ENCODE data around the gene RSL1D1. TPM values are rescaled to one million over a fixed set of nuclear protein-coding genes. Genes with fewer than 3 reads are reported as not detected.
A peak's percentile ranks its signal among the peaks of the same experiment; 100 is the strongest.

The RSL1D1 gene
- total and polyA plus RNA-seq, 9 of the 15 experiments (the other 6 are each of a cell fraction or from before 2014, with no cell fraction given), result 259 to 753 (median 373) TPM

GRCh38 chr16:11819798-11820197, 31.5 kb downstream of the RSL1D1 start (continued):
- TF ChIP-seq ZHX1 (conservative IDR thresholded peaks at IDR 0.05; ENCODE audit: low read length), result no peak
- TF ChIP-seq ATF3 (IDR thresholded peaks at IDR 0.05), result peak; percentile 61; the same call in 1 of the 2 replicates
- no peak for TF ChIP-seq ATF3 (CRISPR knock-in tag; conservative IDR thresholded peaks at IDR 0.05)
- peak; percentile 66; the same call in 1 of the 2 replicates for TF ChIP-seq SMARCE1 (IDR thresholded peaks at IDR 0.05)
- no peak for TF ChIP-seq BRF1 (IDR thresholded peaks at IDR 0.05; ENCODE audit: borderline replicate concordance, extremely low read depth, insufficient read length)
- no peak for TF ChIP-seq ZBTB5 (IDR thresholded peaks at IDR 0.05)
- TF ChIP-seq ELK1 (CRISPR knock-in tag; IDR thresholded peaks at IDR 0.05), result no peak
- no peak for TF ChIP-seq TARDBP (IDR thresholded peaks at IDR 0.05)
- no peak for TF ChIP-seq RUNX1 (IDR thresholded peaks at IDR 0.05; ENCODE audit: low read depth)
- TF ChIP-seq SMARCA4 (IDR thresholded peaks at IDR 0.05), result peak; percentile 70; the same call in 1 of the 2 replicates
- TF ChIP-seq ZNF586 (CRISPR knock-in tag; conservative IDR thresholded peaks at IDR 0.05), result no peak
- TF ChIP-seq CHD4 (IDR thresholded peaks at IDR 0.05; ENCODE audit: insufficient read depth, insufficient replicate concordance, low read depth, low read length, poor library complexity, severe bottlenecking), result no peak
- no peak for TF ChIP-seq HIVEP1 (CRISPR knock-in tag; IDR thresholded peaks at IDR 0.05)
- no peak for TF ChIP-seq RAD51 (IDR thresholded peaks at IDR 0.05; ENCODE audit: borderline replicate concordance, low read depth)
- TF ChIP-seq CTBP1 (IDR thresholded peaks at IDR 0.05; ENCODE audit: borderline replicate concordance), result no peak
- no peak for TF ChIP-seq CEBPG (CRISPR knock-in tag; IDR thresholded peaks at IDR 0.05)
- no peak for TF ChIP-seq CEBPG (tag; conservative IDR thresholded peaks at IDR 0.05 in 1 of 2, IDR thresholded peaks at IDR 0.05 in 1 of 2)
- no peak for TF ChIP-seq CLOCK (CRISPR knock-in tag; IDR thresholded peaks at IDR 0.05; ENCODE audit: borderline replicate concordance)

All from K562 (cell line).